ENCODE results near the gene PITPNM2. TPM values are rescaled to one million over a fixed set of nuclear protein-coding genes. Genes with fewer than 3 reads are reported as not detected.

Gene PITPNM2
- total and polyA plus RNA-seq, 9 donors, result 11.1 to 71.8 (median 31.0) TPM

GRCh38 chr12:123114304-123115083 lies 36.4 kb downstream of the PITPNM2 start:
- TF ChIP-seq EP300 (IDR thresholded peaks at IDR 0.05), result no peak
- TF ChIP-seq CTCF (IDR thresholded peaks at IDR 0.05), result no peak
- Histone ChIP-seq H3K4me3 (no peak overlapping the region), H3K27me3 (no peaks in the 10 kb centered on the region), H3K27ac (peak overlapping the region; percentile 53 to 89), H3K4me1 (ENCODE audit: insufficient read depth) (peaks cover 60% of the 10 kb centered on the region), H3K36me3 (no peaks in the 10 kb centered on the region), H3K9me3 (no peaks in the 10 kb centered on the region)
- WGBS, 3 donors, result 80 to 90% (median 82%) methylated on average over 13 of the region's 13 CpGs
- intact Hi-C loops (cut with DNase I), result loop anchor here in 1 of 4 donors (5.0 kb wide), 1 partner anchor 33 kb away; no protein-coding TSS in a partner anchor
- DNase-seq, result no peak

DNA sequence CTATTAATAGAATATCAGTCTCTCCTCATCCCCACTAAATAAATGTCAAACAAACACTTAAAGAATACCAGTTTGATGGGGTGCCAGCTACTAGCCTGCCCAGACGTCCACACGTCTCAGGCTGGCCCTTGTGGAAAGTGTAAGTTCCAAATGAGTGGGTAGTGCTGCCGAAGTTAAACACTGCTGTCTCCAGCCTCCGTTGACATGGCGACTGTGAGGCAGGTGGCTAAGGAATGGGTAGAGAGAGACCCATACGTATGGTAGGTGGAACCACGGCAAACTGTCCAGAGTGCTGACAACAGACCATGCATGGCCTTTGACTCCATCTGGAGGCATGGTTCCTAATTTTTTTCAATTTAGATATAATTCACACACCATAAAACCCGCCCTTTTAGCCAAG lies 37.9 kb downstream of the PITPNM2 start:
- WGBS, 3 donors, result 78 to 83% (median 79%) methylated on average over 8 of the region's 8 CpGs
- H3K36me3 ChIP-seq, result no peaks in the 10 kb centered on the region
- H3K4me1 ChIP-seq (ENCODE audit: insufficient read depth), result peaks cover 67% of the 10 kb centered on the region
- TF ChIP-seq EP300 (IDR thresholded peaks at IDR 0.05) (no peak), CTCF (IDR thresholded peaks at IDR 0.05) (no peak), POLR2A (IDR thresholded peaks at IDR 0.05) (no peak)
- DNase-seq, result no peak
- no peak overlapping the region for H3K4me3 ChIP-seq
- peak overlapping the region; percentile 10 to 51 for H3K27ac ChIP-seq
- no peaks in the 10 kb centered on the region for H3K9me3 ChIP-seq
- intact Hi-C loops (cut with DNase I), result loop anchor here in 1 of 4 donors (5.0 kb wide), 1 partner anchor 34 kb away; no protein-coding TSS in a partner anchor
- no peaks in the 10 kb centered on the region for H3K27me3 ChIP-seq

DNA sequence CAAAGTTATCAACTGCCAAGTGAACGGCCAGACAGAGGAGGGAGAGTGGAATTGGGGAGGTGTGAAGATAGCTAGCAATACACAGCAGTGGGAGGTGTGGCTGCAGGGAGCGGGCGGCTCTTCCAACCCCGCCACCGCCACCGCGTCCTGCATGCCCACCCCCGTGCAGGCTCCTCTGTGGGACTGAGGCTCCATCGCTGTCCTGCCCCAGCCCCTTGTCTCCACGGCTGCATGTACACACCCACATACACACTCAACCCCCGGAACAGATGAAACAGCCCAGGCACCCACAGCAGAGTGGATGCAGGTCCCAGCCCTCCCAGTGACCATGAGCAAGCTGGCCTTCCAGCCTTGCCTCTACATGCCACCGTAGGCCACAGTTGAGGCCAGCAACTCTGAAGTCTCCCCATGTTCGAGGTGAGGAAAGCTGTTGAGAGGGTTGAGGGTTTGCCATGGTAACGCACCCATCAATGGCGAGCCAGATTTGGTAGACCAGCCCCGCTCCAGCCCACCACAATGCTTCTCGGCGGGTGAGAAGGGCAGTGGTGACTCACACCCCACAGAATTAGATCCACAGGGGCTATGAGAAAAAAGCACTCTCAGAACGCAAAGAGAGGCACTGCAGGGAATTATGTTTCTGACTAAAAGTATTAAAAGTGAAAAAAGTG lies 39.3 kb downstream of the PITPNM2 start:
- TF ChIP-seq POLR2A (IDR thresholded peaks at IDR 0.05), result no peak
- no peak for TF ChIP-seq CTCF (IDR thresholded peaks at IDR 0.05)
- TF ChIP-seq EP300 (IDR thresholded peaks at IDR 0.05), result no peak
- H3K4me1 ChIP-seq (ENCODE audit: insufficient read depth), result peaks cover 58% of the 10 kb centered on the region
- intact Hi-C loops (cut with DNase I), result loop anchor here in 1 of 4 donors (5.0 kb wide), 1 partner anchor 36 kb away; no protein-coding TSS in a partner anchor
- DNase-seq, result no peak
- 83 to 88% (median 83%) methylated on average over 19 of the region's 19 CpGs for WGBS, 3 donors
- H3K36me3 ChIP-seq, result no peaks in the 10 kb centered on the region
- no peak overlapping the region for H3K4me3 ChIP-seq
- H3K27me3 ChIP-seq, result no peaks in the 10 kb centered on the region
- peak overlapping the region in 1 of 2 donors; percentile 34 for H3K27ac ChIP-seq
- no peaks in the 10 kb centered on the region for H3K9me3 ChIP-seq

- Histone ChIP-seq H3K4me1 (ENCODE audit: insufficient read depth) (peaks cover 41% of the 10 kb centered on the region), H3K27me3 (no peaks in the 10 kb centered on the region), H3K4me3 (no peak overlapping the region), H3K9me3 (no peaks in the 10 kb centered on the region), H3K27ac (peak overlapping the region in 1 of 2 donors; percentile 55), H3K36me3 (no peaks in the 10 kb centered on the region)
- WGBS, 3 donors, result 58 to 70% (median 62%) methylated on average over 3 of the region's 3 CpGs
- DNase-seq, result no peak
- intact Hi-C loops (cut with DNase I), result no loop called here
- no peak for TF ChIP-seq CTCF (IDR thresholded peaks at IDR 0.05)
- TF ChIP-seq EP300 (IDR thresholded peaks at IDR 0.05), result no peak
- TF ChIP-seq POLR2A (IDR thresholded peaks at IDR 0.05), result no peak
These were observed 41.5 kb downstream of the PITPNM2 start for GRCh38 chr12:123109319-123109772.
